Measurements from ENCODE around the gene UNC5A.

Gene UNC5A

GRCh38 chr5:176879663-176880361, 69.5 kb downstream of the UNC5A start:
- DNase-seq (ENCODE audit: low read depth, low spot score) = no peak

- no peak for DNase-seq (ENCODE audit: low read depth, low spot score)
Observed at GRCh38 chr5:176880366-176881020, 70.1 kb downstream of the UNC5A start.

DNA sequence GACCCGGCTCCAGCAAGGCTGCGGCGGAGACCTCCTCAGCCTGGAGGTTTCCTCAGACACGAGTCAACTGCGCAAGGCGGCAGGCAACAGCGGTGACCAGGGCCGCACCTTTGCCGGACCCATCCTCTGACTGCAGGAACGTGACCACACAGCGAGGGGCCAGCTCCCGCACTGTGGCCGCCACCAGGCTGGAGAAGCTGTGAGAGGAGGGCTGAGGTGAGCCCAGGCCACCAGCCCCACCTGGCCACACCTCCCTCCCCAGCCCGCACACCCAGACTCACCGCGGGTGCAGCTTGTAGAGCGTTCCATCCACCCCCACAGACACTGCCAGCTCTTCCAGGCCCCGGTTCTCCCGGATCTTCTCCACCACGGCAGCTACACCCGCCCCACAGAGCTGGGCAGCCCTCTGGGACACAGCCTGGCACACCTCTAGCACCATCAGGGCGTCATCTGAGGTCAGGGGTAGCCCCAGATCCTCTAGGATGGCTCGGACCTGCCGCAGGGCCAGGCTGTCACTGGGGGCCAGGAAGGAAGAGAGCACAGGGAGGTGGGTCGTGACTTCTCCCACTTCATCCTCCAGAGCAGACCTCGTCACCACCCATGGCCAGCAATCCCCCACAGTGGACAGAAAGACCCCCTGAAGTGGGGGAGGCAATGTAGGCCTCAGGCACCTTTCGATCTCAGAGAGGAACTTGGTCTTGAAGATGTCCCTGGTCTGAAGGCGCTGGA, 70.8 kb downstream of the UNC5A start:
- no peak for DNase-seq (ENCODE audit: low read depth, low spot score)

DNA sequence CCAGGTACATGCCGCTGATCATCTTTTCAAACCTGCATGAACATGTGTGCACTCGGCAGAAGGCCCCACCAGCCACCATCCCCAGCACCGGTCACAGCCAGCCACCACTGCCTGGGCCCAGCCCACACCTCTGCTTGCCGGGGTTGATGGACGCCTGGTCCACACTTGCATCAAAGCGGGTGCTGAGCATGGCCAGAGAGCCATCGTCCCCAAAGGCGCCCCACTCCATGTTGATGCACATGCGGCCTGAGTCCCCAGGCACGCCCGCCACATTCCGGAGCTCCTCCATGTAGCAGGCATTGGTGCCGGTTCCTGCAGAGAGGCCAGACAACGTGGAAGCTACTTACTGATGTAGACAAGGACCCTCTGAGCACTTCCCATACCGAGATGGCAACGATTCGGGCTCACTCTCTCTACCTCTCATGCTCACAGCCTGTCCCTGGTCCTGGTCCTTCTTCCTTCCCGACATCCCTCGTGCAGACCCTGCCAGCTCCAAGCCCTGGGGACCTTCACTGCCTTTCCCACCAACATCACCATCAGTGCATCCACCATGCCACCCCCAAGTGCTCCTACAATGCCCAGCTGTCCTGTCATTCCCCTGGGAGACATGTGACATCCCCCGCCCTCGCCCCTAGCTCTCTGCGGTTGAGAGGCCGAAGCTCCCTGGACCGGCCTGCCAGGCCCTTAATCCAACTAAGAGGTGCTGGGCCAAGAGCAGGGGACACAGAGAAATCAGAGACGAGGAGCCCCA, 71.6 kb downstream of the UNC5A start:
- no peak for DNase-seq (ENCODE audit: low read depth, low spot score)

- DNase-seq (ENCODE audit: low read depth, low spot score) = no peak
Observed at GRCh38 chr5:176882567-176882903, 72.2 kb downstream of the UNC5A start.

- no peak for DNase-seq (ENCODE audit: low read depth, low spot score)
Observed at GRCh38 chr5:176883700-176884570, 73.6 kb downstream of the UNC5A start.

DNA sequence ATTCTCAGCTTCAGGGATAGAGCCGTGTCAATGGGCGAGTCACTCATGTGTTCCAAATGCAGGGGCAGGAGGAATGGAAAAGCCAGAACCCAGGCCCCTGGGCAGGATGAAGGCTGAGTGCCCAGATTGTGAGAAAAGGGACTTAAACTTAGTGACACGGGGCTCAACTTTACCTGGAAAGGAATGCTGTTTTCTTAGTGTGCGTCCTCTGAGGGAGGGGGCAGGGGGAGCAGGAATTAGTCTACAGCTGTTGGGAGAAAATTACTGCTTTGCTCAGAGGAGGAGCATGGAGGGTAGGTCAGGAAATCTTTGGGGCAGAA, 74.2 kb downstream of the UNC5A start:
- no peak for DNase-seq (ENCODE audit: low read depth, low spot score)

GRCh38 chr5:176886336-176887251, 76.2 kb downstream of the UNC5A start:
- DNase-seq (ENCODE audit: low read depth, low spot score) = no peak

GRCh38 chr5:176887252-176887849, 77.0 kb downstream of the UNC5A start:
- no peak for DNase-seq (ENCODE audit: low read depth, low spot score)

- no peak for DNase-seq (ENCODE audit: low read depth, low spot score)
Observed at GRCh38 chr5:176888016-176888864, 77.9 kb downstream of the UNC5A start.

DNA sequence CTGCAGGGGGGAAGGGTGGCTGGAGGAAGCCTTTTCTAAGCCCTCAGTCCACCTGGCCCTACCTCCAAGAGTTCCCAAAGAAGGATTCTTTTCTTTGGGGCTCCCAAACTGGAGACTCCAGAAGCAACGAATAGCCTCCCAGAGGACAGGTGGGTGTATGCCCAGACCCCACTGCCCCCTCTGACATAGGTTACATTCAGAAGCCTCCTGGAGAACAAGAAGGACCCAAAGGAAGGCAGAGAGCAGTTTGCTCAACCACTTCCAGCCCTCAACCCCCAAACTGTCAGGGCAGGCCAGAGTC, 78.5 kb downstream of the UNC5A start:
- DNase-seq (ENCODE audit: low read depth, low spot score) = no peak

DNA sequence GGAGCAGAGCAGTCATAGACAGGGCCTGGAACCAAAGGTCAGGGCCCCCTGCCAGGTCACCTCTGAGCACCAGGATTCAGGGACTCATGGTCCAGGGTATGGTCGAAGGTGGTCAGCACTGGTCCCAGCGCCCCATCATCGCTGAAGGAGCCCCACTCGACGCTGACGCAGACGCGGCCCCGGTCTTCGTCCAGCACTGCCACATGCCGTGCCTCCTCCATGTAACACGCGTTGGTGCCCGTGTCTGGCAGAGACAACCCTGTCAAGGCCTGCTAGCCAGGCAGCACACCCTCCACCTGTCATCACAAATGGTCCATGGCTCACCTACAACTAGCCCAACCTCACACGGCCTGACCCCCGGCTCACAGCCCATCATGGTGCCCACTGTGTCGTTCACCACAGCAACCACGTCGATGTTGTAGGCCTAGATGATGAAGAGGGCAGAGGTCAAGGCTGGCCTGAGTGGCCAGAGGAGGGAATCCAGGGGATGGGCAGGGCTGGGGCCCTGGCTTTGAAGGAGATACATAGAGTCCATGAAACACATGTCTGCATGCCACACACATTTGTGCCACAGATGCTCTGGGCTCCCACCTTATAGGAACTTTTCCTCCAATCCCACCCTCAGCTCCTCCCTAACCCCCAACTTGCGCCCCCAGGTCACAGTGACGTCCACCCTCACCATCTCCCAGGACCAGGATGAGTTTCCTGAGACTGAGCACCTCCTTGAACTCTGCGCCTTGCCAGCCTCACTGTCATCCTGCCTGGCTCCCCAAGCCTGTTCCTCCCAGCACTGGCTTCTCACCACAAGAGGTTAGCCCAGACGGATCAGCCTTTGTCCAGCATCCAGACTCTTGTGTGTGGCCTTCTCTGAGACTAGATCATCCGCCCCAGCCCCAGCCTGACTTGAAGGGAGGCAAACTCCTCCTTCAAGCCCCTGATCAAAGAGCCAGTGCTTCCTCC, 79.2 kb downstream of the UNC5A start:
- no peak for DNase-seq (ENCODE audit: low read depth, low spot score)

GRCh38 chr5:176890455-176891330, 80.3 kb downstream of the UNC5A start:
- DNase-seq (ENCODE audit: low read depth, low spot score) = no peak

GRCh38 chr5:176891331-176891958, 81.1 kb downstream of the UNC5A start:
- no peak for DNase-seq (ENCODE audit: low read depth, low spot score)

GRCh38 chr5:176892663-176893062, 82.3 kb downstream of the UNC5A start:
- DNase-seq (ENCODE audit: low read depth, low spot score) = no peak

GRCh38 chr5:176894298-176894697, 83.9 kb downstream of the UNC5A start:
- DNase-seq (ENCODE audit: low read depth, low spot score) = no peak

- no peak for DNase-seq (ENCODE audit: low read depth, low spot score)
Observed at GRCh38 chr5:176895831-176896230, 85.5 kb downstream of the UNC5A start.
